GM19324 (cell line): ENCODE results near the gene CDK13.

Source experiments
- ATAC-seq: cut with Tn5 transposase; IDR thresholded peaks from one replicate; pipeline ENCODE4 v1.9.1; 2021; ENCODE audit warnings: mild to moderate bottlenecking, moderate library complexity; ENCODE audit not compliant: unreplicated experiment, low FRiP score

CDK13 gene

GRCh38 chr7:39948956-39949928 lies 814 bp upstream of the CDK13 start:
- ATAC-seq: peak; percentile 79

- peak; percentile 2 for ATAC-seq
These were observed 593 bp downstream of the CDK13 start for GRCh38 chr7:39950473-39951225.

- peak; percentile 26 for ATAC-seq
These were observed 1.5 kb downstream of the CDK13 start for GRCh38 chr7:39951226-39952194.

DNA sequence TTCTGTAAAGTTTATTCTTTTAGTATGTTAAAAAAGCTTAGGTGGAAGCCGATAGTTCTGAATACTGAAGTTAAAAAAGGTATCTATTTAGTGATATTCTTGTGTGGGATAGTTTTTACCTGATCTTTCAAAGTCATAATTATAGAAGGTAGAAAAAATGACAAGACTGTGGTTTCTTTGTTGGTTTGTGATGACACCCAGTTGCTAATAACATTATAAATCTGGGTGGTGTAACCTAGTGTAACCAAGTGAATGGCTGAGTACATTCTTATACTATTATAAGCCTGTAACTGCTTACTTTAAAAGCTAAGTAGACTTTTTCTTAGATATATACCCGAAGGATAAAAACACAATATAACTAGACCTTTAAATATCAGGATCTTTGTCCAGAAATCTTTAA lies 2.3 kb downstream of the CDK13 start:
- no peak for ATAC-seq

- ATAC-seq: no peak
These were observed 2.7 kb downstream of the CDK13 start for GRCh38 chr7:39952803-39953202.

DNA sequence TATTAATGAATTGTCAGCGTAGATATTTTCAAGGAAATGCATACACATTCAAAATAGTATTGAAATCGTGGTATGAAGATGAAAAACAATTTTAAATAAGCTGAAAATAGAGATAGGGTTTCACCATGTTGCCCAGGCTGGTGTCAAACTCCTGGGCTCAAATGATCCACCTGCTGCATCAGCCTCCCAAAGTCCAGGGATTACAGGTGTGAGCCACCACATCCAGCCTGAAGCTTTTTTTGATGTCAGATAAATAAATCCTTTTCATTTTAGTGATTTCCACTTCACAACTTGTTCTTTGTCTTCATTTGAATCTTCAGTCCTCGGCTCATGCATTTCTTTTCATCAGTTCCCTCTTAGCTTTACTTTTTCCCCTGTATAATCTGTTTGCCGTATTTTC lies 4.6 kb downstream of the CDK13 start:
- no peak for ATAC-seq

GRCh38 chr7:39958038-39958437 lies 8.0 kb downstream of the CDK13 start:
- no peak for ATAC-seq

- no peak for ATAC-seq
These were observed 17.5 kb downstream of the CDK13 start for GRCh38 chr7:39967406-39968161.

DNA sequence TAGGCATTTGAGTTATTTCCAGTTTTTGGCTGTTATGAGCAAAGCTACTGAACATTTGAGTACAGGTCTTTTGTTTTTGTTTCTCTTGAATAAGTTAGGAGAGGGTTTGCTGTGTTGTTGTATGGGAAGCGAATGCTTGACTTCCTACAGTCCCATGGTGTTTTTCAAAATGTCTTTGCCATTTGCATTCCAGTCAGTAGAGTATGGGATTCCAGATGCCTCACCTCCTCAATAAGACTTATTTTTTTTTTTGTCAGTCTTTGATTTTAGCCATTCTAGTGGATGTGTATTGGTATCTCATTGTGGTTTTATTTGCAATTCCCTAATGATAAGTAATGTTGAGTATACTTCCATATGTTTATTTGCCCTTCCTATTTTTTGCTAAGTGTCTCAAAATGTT lies 19.4 kb downstream of the CDK13 start:
- no peak for ATAC-seq

- no peak for ATAC-seq
These were observed 21.9 kb downstream of the CDK13 start for GRCh38 chr7:39971924-39972323.

- ATAC-seq: no peak
These were observed 23.7 kb downstream of the CDK13 start for GRCh38 chr7:39973801-39974200.

DNA sequence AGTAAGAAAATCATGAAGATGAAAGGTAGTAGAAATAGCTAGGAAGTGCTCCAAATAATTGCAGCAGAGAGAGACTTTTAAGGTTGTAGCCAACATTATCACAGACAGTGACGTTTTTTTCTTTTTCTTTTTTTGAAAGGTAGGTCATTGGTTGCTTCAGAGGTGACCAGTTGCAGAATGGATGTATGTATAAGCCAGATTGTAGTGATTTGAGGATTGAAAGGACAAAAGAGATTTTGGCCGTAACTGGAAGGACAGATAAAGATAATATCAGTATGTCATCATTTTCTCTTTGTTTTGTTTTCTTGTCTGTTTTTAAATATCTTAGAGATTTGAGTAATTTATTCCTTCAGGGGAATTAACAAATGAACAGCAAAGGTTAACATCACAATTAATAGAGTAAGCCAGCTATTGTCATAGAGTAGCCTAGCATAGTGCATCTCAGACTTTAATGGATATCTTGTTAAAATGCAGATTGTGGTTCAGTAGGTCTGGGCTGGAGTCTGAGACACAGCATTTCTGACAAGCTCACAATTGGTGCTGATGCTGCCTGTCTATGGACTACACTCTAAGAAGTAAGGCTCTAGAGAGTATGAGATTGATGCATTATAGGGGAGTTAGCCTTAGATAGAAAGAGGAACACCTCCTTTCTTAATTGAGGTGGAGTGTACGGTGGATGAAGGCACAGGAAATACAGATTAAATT lies 28.3 kb downstream of the CDK13 start:
- ATAC-seq: no peak

DNA sequence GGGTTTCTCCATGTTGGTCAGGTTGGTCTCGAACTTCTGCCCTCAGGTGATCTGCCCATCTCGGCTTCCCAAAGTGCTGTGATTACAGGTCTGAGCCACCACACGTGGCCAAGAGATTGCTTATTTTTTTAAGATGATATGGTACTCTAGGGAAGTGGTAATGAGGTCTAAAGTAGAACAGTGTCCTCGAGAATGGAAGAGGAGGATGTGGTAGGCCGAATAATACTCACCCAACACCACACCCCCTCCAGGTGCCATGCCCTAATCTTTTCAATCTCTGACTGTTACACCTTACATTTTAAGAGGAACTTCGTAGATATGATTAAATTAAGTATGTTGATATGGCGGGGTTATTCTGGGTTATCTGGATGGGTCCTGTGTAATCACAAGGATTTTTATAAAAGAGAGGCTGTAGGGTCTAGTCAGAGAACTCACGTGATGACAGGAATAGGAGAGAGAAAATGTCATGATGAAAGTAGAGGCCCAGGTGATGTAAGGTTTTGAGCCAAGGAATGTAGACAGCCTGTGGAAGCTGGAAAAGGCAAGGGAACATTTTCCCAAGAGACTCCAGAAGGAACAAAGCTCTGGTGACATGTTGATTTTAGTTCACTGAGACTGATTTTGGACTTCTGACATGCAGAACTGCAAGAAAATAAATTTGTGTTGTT lies 29.5 kb downstream of the CDK13 start:
- no peak for ATAC-seq

DNA sequence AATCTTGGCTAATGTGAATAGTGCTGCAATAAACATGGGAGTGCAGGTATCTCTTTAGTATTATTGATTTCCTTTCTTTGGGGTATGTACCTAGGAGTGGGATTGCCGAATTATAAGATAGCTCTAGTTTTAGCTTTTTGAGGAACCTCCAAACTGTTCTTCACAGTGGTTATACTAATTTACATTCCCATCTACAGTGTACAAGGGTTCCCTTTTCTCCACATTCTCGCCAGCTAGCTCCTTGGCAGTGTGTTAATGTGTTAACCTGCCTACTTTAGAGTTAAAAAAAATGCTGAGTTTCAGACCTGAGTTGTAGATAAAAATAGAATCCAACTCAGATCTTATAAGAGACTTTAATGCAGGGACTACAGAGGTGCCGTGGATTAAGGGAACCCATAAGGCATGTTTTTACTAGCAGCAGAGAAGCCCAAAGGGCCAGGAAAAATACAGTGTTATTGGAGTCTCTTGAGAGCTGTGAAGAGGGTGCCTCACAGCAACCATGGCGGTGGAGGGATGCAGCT lies 35.4 kb downstream of the CDK13 start:
- ATAC-seq: no peak

GRCh38 chr7:39987641-39988347 lies 37.7 kb downstream of the CDK13 start:
- ATAC-seq: no peak

- ATAC-seq: no peak
These were observed 50.8 kb downstream of the CDK13 start for GRCh38 chr7:40000734-40001315.

DNA sequence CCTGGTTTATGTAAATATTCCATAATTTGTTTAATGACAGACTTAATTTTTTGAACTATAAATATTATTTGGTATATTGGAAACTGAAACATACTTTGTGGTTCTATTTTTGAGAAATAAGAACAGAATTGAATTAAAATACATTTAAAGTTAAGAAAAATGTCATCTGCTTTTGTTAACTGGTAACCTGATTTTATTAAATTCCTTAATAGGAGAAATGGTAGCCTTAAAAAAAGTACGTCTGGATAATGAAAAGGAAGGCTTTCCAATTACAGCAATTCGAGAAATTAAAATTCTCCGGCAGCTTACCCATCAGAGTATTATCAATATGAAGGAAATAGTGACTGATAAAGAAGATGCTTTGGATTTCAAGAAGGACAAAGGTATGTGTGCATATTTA lies 51.6 kb downstream of the CDK13 start:
- no peak for ATAC-seq
